Frontal cortex (tissue), 4 donors: ENCODE measurements around the gene C1QTNF12. TPM values are rescaled to one million over a fixed set of nuclear protein-coding genes. Genes with fewer than 3 reads are reported as not detected.

Experiments
- DNase-seq, 2 donors: peaks; one replicate each; pipeline ENCODE4 v3.0.0; 2012; ENCODE audit warnings: low spot score in 2 of 2
- FAIRE-seq: peaks from 2 replicates; lab custom pipeline; 2012; peaks lifted over from hg19 to GRCh38; lab: Jason Lieb, UNC
- total RNA-seq: library from RNA; depleted of rRNA; stranded (reverse); fragments of >200 nt; gene quantifications from one replicate; pipeline ENCODE4 v1.2.3, GENCODE V29; 2014
- donor health status: control.
- donor health status: control.
- donor health status: control.

Gene C1QTNF12
- total RNA-seq, 1 donor from 2014 or later = not detected

DNA sequence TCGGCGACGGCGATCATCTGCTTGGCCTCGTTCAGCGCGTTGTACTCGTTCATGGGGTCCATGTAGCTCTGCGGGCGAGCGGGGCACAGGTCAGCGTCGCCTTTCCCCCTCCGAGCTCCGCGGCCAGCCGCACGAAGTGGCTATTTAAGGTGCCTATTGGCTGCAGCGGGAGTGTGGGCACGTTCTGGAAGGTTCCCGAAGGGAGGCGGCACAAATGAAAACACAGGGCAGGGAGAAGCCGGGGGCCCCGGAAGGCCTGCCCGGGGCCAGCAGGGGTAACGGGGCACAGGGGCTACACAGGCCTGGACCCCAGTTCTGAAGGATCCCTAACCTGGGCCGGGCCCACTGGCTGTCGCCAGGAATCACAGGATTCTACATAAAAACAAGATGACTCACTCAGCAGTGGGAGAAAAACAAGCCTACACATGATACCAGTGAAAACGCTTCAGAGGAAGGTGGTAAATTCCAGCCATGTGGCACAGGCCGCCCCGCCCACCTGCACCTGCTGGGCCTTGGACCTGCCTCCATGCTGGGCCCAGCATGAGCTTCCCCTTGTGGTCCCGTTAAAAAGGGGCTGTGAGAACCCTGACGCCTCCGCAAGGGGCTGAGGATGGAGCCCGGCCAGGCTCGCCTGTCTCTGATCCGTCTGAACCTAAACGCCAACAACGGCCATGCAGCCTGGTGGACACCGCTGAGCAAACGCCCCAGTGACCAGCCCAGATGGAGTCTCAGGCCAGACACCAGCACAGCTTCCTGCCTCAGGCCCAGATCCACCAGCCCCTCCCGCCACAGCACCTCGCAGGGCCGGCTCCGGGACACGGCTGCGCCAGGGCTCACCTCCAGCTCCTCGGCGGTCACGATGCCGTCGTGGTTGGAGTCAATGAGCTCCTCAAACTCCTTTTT lies 28.6 kb downstream of the C1QTNF12 start:
- peak in 1 of 2 donors; percentile 75 for DNase-seq

DNA sequence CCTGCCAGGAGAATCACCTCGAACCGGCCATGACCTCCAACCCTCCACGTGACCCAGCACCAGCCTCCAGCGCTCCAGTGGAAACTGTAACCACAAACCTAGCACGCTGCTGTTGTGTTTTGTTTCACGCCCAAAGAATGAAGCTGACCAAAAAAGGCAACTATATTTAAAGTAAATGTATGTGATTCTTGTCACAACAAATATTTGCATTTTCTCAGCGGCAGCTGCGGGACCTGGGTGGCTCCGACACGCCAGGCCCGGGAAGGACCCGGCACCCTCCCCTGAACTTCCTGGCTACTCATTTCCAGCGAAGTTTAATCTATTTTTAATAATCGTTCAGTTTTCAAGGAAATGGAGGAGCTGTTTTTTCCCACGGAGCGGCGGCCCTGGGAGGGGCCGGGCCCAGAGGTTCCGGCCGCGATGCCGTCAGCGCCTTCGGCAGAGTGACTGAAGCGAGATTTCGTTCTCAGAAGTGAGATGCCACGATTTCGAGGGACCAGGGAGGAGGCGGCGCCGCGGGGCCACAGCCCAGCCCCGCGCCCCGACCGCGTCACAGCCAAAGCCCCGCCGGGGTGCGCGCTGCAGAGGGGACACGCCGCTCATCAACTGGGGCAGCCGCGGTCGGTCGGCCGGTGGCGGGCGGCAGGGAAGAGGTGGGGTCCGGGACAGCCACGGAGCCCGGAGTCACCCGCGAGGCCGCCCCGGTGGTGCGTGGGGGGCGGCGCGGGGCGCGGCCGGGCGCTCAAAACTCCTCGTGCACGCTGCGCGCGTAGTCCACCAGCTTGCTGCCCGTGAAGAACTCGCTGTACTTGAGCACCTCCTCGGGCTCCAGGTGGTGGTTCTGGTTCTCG lies 29.5 kb downstream of the C1QTNF12 start:
- no peak for DNase-seq
- no peak for FAIRE-seq

More for the DNA sequence above, 28.6 kb downstream of the C1QTNF12 start:
- FAIRE-seq = no peak

DNA sequence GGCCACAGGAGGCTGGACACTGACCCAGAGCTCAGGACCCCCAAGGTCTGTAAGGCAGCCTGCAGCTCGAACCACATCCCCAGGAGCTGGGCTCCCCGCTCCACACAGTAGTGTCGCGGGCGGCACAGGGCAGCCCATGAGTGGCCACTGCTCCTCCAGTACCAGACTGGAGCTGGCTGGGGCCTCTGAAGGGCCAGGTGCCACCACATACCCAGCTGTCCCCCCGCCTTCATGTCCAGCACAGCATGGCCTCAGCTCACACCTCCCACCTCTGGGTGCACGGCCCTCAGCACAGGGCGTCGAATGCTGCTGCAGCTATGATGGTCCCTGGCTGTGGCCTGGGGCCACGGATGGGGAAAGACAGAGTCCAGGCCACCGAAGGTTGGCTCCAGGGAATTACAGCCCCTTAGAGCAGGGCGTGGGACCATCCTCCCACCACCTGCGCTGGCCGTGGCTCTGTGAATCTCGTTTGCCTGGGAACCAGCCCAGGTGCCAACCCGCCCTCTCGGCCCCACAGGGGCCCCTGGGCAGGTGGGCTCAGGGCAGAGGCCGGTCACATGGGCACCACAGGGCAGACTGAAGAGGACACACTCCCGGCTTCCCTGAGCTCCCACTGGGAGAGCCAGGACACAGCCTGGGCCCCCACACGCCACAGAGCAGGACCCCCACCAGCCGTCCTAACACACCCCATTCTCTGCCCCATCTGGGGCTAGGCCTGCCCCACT lies 30.5 kb downstream of the C1QTNF12 start:
- FAIRE-seq (no peak), DNase-seq (no peak)

DNA sequence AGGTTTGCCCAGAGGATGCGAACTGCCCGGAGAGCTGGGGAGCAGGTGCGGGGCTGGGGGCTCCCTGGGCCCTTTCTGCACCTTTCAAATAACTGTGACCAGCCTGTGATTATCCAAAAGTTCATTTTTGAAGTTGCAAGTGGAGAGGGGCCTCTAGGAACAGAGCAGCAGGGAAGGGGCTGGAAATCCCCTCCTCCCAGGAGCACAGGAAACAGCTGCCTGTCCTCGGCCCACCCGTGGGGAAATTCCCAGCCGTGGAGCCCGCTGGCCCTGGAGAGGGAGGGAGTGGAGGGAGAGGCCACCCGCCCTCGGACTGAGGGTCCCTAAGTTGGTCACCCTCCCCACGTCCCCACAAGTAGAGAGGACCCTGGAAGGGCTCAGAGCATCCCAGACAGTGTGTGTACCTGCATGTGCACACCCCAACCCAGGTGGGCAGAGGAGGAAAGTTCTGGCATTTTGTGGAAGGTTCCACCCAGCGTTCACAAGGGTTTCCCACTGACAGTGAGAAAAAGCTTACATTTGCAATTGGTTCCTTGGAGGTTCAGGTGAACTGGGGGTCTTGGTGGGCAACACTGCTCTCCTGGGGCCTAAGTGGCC lies 31.3 kb downstream of the C1QTNF12 start:
- no peak for FAIRE-seq
- no peak for DNase-seq

DNA sequence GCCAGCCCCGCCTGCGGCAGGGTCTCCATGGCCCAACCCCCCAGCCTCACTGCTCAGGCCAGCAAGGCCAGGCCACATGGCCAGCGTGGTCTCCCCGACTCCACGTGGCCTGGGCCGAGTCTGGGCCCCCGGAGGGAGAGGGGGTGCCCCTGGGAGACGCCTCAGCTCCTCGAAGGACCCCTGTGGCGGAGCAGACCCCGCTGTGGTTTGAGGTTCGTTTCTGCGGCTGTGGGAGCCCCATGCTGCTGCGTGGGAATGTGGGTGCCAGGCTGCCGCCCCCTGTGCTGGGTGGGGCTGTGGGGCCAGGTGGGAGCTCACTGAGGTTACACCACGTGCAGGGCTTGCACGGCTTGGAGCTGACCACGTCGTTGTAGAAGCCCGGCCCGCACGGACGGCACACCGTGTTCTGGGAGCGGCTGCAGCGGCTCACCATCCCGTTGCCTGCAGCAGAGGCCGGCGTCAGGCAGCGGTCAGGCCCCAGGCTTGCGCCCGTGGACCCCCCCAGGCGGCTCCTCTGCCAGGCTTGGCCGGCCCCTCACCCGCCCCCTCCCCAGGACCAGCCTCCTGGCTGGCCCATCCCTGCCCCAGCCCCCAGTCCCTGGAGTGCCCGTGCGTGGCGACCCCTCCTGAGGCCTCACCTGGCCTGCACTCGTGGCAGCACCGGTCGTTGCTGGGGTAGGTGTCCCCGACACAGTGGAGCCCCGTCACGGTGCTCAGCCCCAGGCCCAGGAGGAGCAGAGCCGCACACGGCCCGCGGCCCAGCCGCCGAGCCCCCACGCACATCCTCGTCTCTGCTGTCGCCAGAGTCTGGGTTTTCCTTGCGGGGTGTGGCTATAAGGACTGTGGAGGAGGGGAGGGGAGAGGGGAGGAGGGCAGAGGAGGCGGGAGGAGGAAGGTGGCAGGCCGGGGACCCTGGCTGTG lies 32.9 kb downstream of the C1QTNF12 start, which contains the start of gene TNFRSF4:
Gene TNFRSF4 (minus strand): TSS at position 809 of the 921 bp plus-strand sequence. CDS start 26 bp downstream, at position 783.
- DNase-seq (no peak), FAIRE-seq (no peak)

DNA sequence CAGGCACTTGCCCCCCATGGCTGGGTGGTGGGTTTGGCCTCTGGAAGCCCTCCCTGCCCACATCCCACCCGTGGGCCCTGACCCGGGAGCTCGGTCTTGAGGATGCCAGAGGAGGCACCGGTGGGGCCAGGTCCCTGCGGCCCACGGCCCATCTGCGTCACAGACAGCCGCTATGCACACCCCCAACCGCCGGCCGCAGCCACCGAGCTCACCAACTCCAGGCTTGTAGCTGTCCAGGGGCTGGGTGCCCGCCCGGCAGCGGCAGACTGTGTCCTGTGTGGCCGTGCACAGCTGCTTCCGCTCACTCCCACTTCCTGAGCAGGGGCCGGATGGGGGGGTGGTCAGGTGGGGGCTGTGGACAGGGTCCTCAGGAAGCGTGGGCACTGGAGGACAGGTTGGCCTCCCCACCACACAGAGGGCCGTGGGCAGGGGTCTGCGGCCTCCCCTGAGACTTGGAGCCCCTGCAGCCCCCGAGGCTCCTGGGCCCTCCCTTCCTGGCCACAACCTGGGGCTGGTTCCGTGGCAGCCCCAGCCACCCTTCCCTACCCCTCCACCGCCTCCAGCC lies 33.7 kb downstream of the C1QTNF12 start:
- no peak for DNase-seq
- no peak for FAIRE-seq

DNA sequence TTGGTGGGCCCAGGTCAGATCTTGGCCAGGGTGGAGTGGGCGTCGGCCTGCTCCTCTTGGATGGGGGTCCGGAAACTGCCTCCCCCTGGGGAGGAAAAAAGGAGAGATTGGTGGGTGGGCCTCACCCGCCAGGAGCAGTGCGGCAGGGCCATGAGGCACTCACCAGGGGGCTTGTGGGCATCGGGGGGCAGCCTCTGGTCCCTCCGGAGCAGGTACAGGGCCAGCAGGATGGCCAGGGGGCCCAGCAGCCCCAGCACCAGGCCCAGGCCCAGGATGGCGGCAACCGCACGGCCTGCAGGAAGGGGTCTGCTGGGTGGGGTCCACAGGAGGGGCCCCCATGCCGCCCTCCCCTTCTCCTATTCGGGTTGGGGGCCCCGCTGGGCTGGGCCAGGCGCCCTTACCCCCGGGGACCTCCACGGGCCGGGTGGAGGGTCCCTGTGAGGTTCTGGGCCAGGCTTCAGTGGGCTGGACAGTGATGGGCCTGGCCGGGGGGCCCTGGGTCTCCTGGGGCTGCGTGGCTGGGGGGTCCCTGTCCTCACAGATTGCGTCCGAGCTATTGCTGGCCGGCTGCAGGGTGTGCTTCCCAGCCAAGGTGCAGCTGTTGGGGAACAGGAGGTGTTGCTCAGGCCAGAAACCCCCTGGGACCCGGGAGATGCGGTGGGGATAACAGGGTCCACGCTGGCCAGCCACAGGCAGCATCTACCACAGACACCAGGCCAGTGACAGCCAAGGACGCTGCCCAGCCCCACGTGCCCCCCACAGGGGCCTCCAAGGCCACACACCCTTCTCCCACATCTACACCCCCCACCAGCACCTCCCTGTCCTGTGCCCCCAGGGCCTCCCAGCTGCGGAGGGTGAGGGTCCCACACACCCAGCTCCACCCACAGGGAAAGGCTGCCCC lies 34.7 kb downstream of the C1QTNF12 start:
- no peak for FAIRE-seq
- DNase-seq = no peak

DNA sequence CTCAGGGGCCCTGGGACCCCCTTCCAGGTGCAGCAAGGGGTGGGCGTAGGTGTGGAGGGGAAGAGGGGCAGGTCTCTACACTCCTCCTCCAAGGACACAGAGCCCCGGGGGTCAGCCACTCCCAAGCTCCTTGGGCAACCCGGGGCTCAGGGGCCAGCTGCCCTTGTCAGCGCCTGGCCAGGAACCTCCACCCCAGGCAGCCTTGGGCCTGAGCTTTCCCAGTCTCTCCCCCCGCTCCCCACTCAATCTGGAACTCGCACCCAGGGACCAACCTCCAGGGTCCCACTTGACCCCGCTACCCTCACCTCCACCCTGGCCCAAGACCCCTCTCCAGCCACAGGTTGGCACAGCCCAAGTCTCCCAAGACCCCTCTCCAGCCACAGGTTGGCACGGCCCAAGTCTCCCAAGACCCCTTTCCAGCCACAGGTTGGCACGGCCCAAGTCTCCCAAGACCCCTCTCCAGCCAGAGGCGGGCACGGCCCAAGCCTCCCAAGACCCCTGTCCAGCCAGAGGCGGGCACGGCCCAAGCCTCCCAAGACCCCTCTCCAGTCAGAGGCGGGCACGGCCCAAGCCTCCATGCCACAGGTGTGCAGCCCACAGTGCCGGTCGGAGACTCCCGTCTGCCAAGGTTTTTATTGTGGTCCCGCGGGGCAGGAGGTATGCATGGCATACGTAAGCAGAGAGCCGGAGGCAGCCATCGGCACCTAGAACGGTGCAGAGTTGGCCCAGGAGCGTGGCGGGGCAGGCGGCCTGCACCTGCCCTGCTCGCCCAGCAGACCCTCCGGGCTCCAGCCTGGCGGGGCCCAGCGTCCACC lies 35.6 kb downstream of the C1QTNF12 start:
- FAIRE-seq (no peak), DNase-seq (no peak)

DNA sequence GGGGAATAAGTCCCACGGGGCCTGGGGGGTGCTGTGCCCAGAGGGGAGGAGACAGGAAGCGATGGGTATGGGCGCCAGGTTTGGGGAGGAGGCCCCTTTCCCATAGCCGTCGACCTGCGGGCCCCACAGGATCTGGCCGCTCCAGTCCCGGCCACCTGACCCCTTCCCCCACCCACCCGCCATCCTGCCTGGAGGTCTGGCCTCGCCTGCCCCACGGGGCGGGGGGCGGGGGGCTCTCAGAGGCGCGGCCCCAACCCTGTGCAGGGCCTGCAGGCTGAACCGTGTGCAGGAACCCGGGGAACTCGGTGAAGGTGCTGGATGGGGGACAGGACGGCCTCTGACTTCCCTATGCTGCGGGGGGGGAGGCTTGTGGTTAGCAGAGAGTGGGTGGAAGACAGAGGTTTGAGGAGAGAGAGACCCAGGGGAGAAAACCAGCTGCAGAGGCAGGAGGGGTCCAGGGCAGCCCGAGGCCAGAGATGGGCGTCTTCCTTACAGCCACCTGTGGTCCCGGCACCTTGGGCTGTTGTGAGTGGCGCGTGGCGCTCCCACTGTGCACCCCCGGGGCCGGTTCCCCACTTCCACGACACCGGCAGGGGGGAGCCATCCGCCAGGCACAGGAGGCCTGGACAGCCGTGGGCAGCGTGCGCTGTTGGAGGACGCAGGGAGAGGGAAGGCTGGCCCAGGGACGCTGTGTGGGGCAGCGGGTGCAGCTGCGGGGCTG lies 37.6 kb downstream of the C1QTNF12 start:
- DNase-seq (no peak), FAIRE-seq (no peak)

DNA sequence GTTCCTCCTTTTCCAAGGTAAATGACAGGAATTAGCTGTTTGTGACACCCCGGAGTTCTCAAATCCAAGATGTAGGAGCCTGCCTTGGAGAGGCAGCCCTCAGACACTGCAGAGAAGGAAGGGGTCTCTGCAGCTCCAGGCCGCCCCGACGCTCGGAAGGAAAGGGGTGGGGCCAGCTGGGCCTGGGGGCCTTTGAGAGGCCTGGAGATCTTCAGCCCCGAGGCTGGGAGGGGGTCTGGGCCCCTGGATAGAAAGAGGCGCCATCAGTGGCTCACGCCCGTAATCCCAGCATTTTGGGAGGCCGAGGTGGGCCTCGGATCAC lies 39.0 kb downstream of the C1QTNF12 start:
- DNase-seq (no peak), FAIRE-seq (no peak)

DNA sequence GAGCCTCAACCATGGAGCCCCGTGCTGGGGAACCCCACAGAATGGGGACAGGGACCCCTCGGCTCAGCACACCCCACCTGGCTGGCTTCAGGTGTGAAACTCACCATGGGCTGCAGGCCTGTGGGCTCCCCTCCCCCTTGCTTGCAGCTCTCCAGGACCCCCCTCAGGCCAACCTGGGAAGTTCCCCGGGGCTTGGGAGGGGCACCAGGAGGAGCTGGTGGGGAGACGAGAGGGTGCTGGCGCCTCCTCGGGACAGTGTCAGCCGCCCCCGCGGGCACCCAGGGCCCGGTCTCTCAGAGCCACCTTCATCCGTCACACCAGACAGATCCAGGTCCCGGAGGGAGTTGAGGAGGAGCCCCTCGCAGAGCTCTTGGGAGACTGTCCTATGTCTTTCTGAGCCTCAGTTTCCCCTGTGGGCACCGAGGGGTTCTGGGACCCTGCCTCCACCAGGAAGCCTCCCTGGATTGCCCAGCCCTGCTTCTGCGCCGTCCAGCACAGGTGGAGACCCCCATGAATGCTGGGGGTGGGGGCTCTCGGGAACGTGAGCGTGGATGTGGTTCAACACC lies 39.5 kb downstream of the C1QTNF12 start:
- no peak for FAIRE-seq
- no peak for DNase-seq

DNA sequence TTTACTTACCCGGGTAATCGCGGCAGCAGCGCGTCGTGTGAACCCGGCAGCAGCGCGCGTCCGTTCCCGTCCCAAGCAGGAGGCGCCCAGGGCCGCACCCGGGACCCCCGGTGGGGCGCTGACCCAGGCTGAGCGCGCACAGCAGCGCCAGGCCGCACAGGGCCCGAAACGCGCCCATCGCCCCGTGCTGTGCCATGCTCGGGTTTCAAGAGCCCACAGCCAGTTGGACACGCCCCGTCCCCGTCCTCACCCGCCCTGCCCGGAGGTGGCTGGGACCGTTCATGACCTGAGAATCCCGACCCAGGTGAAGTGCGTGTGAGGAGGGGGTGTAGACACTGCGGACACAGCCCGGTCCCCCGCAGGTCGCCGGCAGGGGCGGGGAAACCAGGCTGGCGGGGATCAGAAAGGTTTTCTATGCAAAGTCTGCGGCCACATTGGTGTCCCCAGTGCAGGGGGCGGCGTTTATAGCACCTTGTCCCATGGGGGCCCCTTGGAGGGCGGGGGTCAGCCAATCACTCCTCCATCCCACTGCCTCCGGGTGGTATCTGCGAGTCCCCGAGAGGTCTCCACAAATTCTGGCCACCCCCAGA lies 40.1 kb downstream of the C1QTNF12 start, which contains the start of gene TNFRSF18:
Gene TNFRSF18 (minus strand): TSS at position 217 of the 590 bp plus-strand sequence. CDS start 21 bp downstream, at position 196.
- FAIRE-seq = no peak
- no peak for DNase-seq

DNA sequence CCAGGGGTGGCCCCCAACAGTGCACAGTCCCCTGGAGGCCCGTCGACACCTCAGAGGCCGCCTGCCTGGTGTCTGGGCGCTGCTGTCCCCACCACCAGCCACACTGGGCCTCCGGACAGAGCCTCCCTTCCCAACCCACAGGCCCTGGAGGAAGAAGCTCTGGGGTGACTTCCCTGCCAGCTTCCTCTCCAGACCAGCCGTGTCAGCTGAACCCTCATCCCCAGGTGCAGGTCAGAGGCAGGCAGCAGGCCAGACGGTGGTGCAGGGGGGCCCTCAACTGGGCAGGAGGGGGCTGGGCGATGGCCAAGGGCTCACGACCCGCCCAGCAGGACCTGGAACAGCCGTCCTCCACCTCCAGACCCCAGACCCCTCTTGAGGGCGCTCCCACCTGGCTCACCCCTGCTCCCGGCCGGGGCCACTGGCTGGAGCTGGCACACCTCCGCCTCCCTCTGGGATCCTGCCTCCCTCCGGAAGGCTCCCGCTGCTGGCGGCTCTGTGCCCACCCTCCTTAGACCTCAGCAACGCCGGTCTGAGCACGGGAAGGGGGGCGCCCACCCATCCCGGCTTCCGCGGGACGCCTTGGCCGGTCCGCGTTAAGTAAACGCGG lies 40.6 kb downstream of the C1QTNF12 start:
- FAIRE-seq (no peak), DNase-seq (no peak)

DNA sequence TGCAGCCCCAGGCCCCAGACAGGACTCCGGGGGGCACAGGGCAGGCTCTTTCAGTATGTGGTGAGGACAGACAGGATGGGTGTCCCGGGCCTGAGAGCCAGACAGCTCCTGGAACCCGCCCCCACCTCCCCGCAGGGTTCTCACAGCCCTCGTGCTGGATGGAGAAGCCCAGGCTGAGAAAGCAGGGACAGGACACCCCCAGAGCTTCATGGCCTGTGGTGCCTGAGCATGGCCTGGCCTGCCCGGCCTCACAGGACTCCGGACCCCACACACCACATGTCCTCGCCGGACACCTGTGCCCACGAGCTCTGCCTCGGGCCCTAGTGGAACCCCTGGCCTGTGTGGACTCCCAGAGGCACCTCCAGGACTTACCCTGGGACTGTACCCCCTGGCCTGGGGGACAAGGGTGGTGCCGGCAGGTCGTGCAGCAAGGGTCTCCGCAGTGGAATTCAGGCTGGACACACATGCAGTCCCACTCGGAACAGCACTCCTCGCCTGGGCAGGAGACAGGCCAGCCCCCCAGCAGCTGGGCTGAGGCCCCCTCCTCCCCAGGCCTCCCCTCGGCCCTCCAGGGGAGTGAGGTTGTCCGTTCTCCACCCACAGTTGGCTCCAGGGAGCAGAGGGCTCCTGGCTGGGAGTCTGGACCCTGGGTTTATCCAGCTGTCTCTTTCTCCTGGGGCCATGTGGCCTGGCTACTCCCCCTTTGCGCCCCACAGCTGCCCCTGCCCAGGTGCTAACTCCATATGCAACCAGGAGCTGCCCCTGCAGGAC lies 41.3 kb downstream of the C1QTNF12 start:
- no peak for FAIRE-seq
- DNase-seq = no peak
